ENCODE measurements around the gene RNF146.
"Not testable (repeated sequence)": the region's sequence is repeated elsewhere in the genome, so short reads cannot be mapped to it uniquely, and the experiment has no call there.

The RNF146 gene

GRCh38 chr6:127288705-127289104 is 22.0 kb downstream of the RNF146 start:
- no peak for DNase-seq

GRCh38 chr6:127289934-127290333 is 23.3 kb downstream of the RNF146 start:
- no peak for DNase-seq

- no peak for DNase-seq
Measured at GRCh38 chr6:127290391-127291265, 24.0 kb downstream of the RNF146 start.

- no peak for DNase-seq
Measured at GRCh38 chr6:127291495-127291894, 24.8 kb downstream of the RNF146 start.

GRCh38 chr6:127297502-127298070 is 30.9 kb downstream of the RNF146 start:
- DNase-seq: no peak

- DNase-seq: no peak
Measured at GRCh38 chr6:127298475-127298874, 31.8 kb downstream of the RNF146 start.

- no peak for DNase-seq
Measured at GRCh38 chr6:127299522-127300240, 33.0 kb downstream of the RNF146 start.

GRCh38 chr6:127300411-127300810 is 33.7 kb downstream of the RNF146 start:
- DNase-seq: peak; percentile 56

- DNase-seq: no peak
Measured at GRCh38 chr6:127301199-127301700, 34.6 kb downstream of the RNF146 start.

- DNase-seq: peak; percentile 31
Measured at GRCh38 chr6:127302728-127303660, 36.3 kb downstream of the RNF146 start.

- DNase-seq: no peak
Measured at GRCh38 chr6:127303917-127304316, 37.3 kb downstream of the RNF146 start.

- DNase-seq: no peak
Measured at GRCh38 chr6:127305741-127306140, 39.1 kb downstream of the RNF146 start.

- no peak for DNase-seq
Measured at GRCh38 chr6:127317388-127318128, 50.9 kb downstream of the RNF146 start.

GRCh38 chr6:127319686-127320085 is 53.0 kb downstream of the RNF146 start:
- DNase-seq: no peak

GRCh38 chr6:127328043-127328609 is 61.5 kb downstream of the RNF146 start:
- DNase-seq: no peak

- not testable (repeated sequence) for DNase-seq
Measured at GRCh38 chr6:127331256-127331655, 64.6 kb downstream of the RNF146 start.

GRCh38 chr6:127332383-127332961 is 65.8 kb downstream of the RNF146 start:
- no peak for DNase-seq

All from NCI-H2171 treated with DMSO at 0.1 percent for 48 hours (cell line).